H1 (cell line): ENCODE measurements around the gene UBE4B. TPM values are rescaled to one million over a fixed set of nuclear protein-coding genes. Genes with fewer than 3 reads are reported as not detected.

Experiments used
- CTCF ChIA-PET: fragments of 300-600 bp; sonication (Branson Sonifier 250); formaldehyde crosslinking; loops from one replicate; lab custom pipeline; 2021; ENCODE audit not compliant: partially characterized antibody; lab: Charles Lee
- POLR2A ChIA-PET: fragments of 300-600 bp; sonication (Branson Sonifier 250); formaldehyde crosslinking; loops from one replicate; lab custom pipeline; 2021; ENCODE audit warnings: inconsistent platforms; ENCODE audit not compliant: partially characterized antibody; lab: Charles Lee
- DNase-seq, 2 experiments: peaks; one replicate each; pipeline versions ENCODE4 v3.0.0 to v3.0.0-alpha.2; 2010 to 2022; ENCODE audit warnings: low spot score in 2 of 2, low read depth in 1 of 2, mixed read lengths in 1 of 2
- FAIRE-seq: peaks from 2 replicates; lab custom pipeline; 2011; peaks lifted over from hg19 to GRCh38; lab: Jason Lieb, UNC
- H2AFZ ChIP-seq: 2 replicates; pipeline ENCODE4 v1.8.1; 2012; ENCODE audit warnings: low read length, inconsistent platforms
- H2AK5ac ChIP-seq: 2 replicates; pipeline ENCODE4 v1.6.1; 2013; ENCODE audit warnings: low read depth, low read length
- H2BK120ac ChIP-seq: replicated peaks from 2 replicates; pipeline ENCODE3; 2013; ENCODE audit warnings: low read depth, low read length, inconsistent platforms
- H2BK12ac ChIP-seq: 2 replicates; pipeline ENCODE4 v1.6.1; 2013; ENCODE audit warnings: low read depth, low read length
- H2BK15ac ChIP-seq: 2 replicates; pipeline ENCODE4 v1.6.1; 2013; ENCODE audit warnings: low read length
- H2BK20ac ChIP-seq: 2 replicates; pipeline ENCODE4 v1.6.1; 2013; ENCODE audit warnings: low read length
- H2BK5ac ChIP-seq: 2 replicates; pipeline ENCODE4 v1.6.1; 2013; ENCODE audit warnings: low read depth, low read length
- H3K14ac ChIP-seq: 2 replicates; pipeline ENCODE4 v1.6.1; 2013; ENCODE audit warnings: inconsistent platforms; ENCODE audit not compliant: insufficient read length
- H3K18ac ChIP-seq: 2 replicates; pipeline ENCODE4 v1.6.1; 2013; ENCODE audit warnings: low read length; ENCODE audit errors: extremely low read depth
- H3K23ac ChIP-seq: 2 replicates; pipeline ENCODE4 v1.6.1; 2013; ENCODE audit warnings: inconsistent platforms; ENCODE audit not compliant: insufficient read length
- H3K23me2 ChIP-seq: 2 replicates; pipeline ENCODE4 v1.6.1; 2013; ENCODE audit warnings: low read depth, low read length
- H3K27ac ChIP-seq: 2 replicates; pipeline ENCODE4 v1.6.1; 2011; ENCODE audit warnings: low read depth, low read length, inconsistent platforms
- H3K27me3 ChIP-seq, 4 experiments: replicated peaks in 1 of 4; 1 replicate in 1 of 4; 2 replicates in 3 of 4; pipeline versions ENCODE4 v1.6.1 to v1.8.1; 2011 to 2013; ENCODE audit warnings: low read length in 3 of 4, mild to moderate bottlenecking in 3 of 4, inconsistent platforms in 2 of 4, mixed read lengths in 2 of 4, moderate library complexity in 1 of 4; ENCODE audit not compliant: control insufficient read depth in 3 of 4, insufficient read depth in 3 of 4; ENCODE audit errors: extremely low read depth in 1 of 4
- H3K36me3 ChIP-seq, 4 experiments: 2 replicates each; pipeline versions ENCODE4 v1.6.1 to v1.8.1; 2011 to 2013; ENCODE audit warnings: mild to moderate bottlenecking in 4 of 4, low read length in 3 of 4, moderate library complexity in 2 of 4, control low read depth in 1 of 4, inconsistent platforms in 1 of 4; ENCODE audit not compliant: insufficient read depth in 4 of 4, control insufficient read depth in 2 of 4
- H3K4ac ChIP-seq: replicated peaks from 2 replicates; pipeline ENCODE3; 2013; ENCODE audit warnings: low read length, low read depth, mixed read lengths, inconsistent platforms; ENCODE audit not compliant: insufficient read length
- H3K4me1 ChIP-seq, 4 experiments: replicated peaks in 1 of 4; 1 replicate in 1 of 4; 2 replicates in 3 of 4; pipeline versions ENCODE4 v1.6.1 to v1.8.1; 2011 to 2013; ENCODE audit warnings: low read length in 3 of 4, inconsistent platforms in 2 of 4, mixed read lengths in 1 of 4; ENCODE audit not compliant: insufficient read depth in 4 of 4, control insufficient read depth in 3 of 4
- H3K4me2 ChIP-seq, 2 experiments: 2 replicates each; pipeline versions ENCODE4 v1.6.1 to v1.8.1; 2011 to 2013; ENCODE audit warnings: low read depth in 2 of 2, low read length in 2 of 2, control low read depth in 1 of 2, inconsistent platforms in 1 of 2, mild to moderate bottlenecking in 1 of 2; ENCODE audit not compliant: insufficient read depth in 1 of 2
- H3K4me3 ChIP-seq, 4 experiments: fragments of 200-600, 300-600 bp in 1 of 4; sonication (generic), shearing (Covaris generic), sonication (Bioruptor Twin) in 1 of 4; 2 replicates each; pipeline versions ENCODE4 v1.5.1 to v1.8.1; 2011 to 2016; ENCODE audit warnings: low read length in 4 of 4, low read depth in 3 of 4, control low read depth in 2 of 4, inconsistent platforms in 2 of 4, mild to moderate bottlenecking in 2 of 4, mixed read lengths in 1 of 4, moderate library complexity in 1 of 4; ENCODE audit not compliant: insufficient read depth in 2 of 4; ENCODE audit errors: extremely low read depth in 1 of 4
- H3K56ac ChIP-seq: replicated peaks from 2 replicates; pipeline ENCODE3; 2013; ENCODE audit warnings: low read depth, mild to moderate bottlenecking, mixed read lengths, low read length, inconsistent platforms; ENCODE audit not compliant: insufficient read length
- H3K79me1 ChIP-seq: 2 replicates; pipeline ENCODE4 v1.6.1; 2013; ENCODE audit warnings: low read depth, low read length, control low read depth
- H3K79me2 ChIP-seq, 2 experiments: 2 replicates each; pipeline versions ENCODE4 v1.6.1 to v1.8.1; 2012 to 2013; ENCODE audit warnings: low read length in 2 of 2, mild to moderate bottlenecking in 2 of 2, inconsistent platforms in 1 of 2; ENCODE audit not compliant: insufficient read depth in 2 of 2, control insufficient read depth in 1 of 2
- H3K9ac ChIP-seq, 4 experiments: replicated peaks in 1 of 4; 1 replicate in 1 of 4; 2 replicates in 3 of 4; pipeline versions ENCODE4 v1.6.1 to v1.8.1; 2011 to 2013; ENCODE audit warnings: low read depth in 3 of 4, low read length in 3 of 4, control low read depth in 2 of 4, mild to moderate bottlenecking in 2 of 4, moderate library complexity in 2 of 4, inconsistent platforms in 1 of 4; ENCODE audit errors: extremely low read depth in 1 of 4
- H3K9me3 ChIP-seq, 2 experiments: 2 replicates each; pipeline versions ENCODE4 v1.6.1 to v1.8.1; 2012 to 2013; ENCODE audit warnings: mild to moderate bottlenecking in 2 of 2, moderate library complexity in 2 of 2, control low read depth in 1 of 2, inconsistent platforms in 1 of 2, low read depth in 1 of 2, low read length in 1 of 2, mixed read lengths in 1 of 2; ENCODE audit not compliant: insufficient read depth in 2 of 2
- H4K20me1 ChIP-seq, 2 experiments: replicated peaks in 1 of 2; 2 replicates each; pipeline versions ENCODE3 to v1.8.1; 2011 to 2013; ENCODE audit warnings: inconsistent platforms in 2 of 2, low read length in 2 of 2, mild to moderate bottlenecking in 1 of 2; ENCODE audit not compliant: insufficient read depth in 2 of 2, control insufficient read depth in 1 of 2
- H4K5ac ChIP-seq: 2 replicates; pipeline ENCODE4 v1.6.1; 2013; ENCODE audit warnings: low read length, low read depth, mixed read lengths, inconsistent platforms; ENCODE audit not compliant: insufficient read length
- H4K8ac ChIP-seq: 2 replicates; pipeline ENCODE4 v1.8.0; 2013; ENCODE audit warnings: mild to moderate bottlenecking, moderate library complexity, low read length, inconsistent platforms; ENCODE audit not compliant: insufficient read depth; ENCODE audit errors: extremely low read depth
- H4K91ac ChIP-seq: replicated peaks from 2 replicates; pipeline ENCODE3; 2013; ENCODE audit warnings: low read length, mixed read lengths, inconsistent platforms; ENCODE audit not compliant: insufficient read length
- KDM5A ChIP-seq: fragments of 200-600 bp; IDR thresholded peaks from 2 replicates; pipeline ENCODE4 v1.7.1; 2012; ENCODE audit warnings: mild to moderate bottlenecking, low read length, inconsistent platforms, mixed read lengths
- WGBS, 2 experiments: shearing (Covaris generic) in 1 of 2; methylation state at CpG; one replicate each; pipeline versions ENCODE4 v1.1.6 to v1.1.7; 2013 to 2015; ENCODE audit warnings: low lambda C conversion rate in 2 of 2, mixed read lengths in 2 of 2, inconsistent platforms in 1 of 2, low coverage in 1 of 2, missing lambda C conversion rate in 1 of 2; ENCODE audit not compliant: insufficient replicate concordance in 2 of 2, insufficient coverage in 1 of 2, insufficient read length in 1 of 2; ENCODE audit errors: extremely low coverage in 1 of 2, missing lambda C conversion rate in 1 of 2; 5-methylcytosine and 5-hydroxymethylcytosine counted together
- polyA plus RNA-seq, 7 experiments: library from polyadenylated mRNA; depleted of rRNA in 3 of 7; stranded (reverse) in 5 of 7; unstranded in 2 of 7; fragments of >200 nt in 5 of 7; fragments of 200-250 nt in 2 of 7; gene quantifications; 1 replicate in 5 of 7; 2 replicates in 1 of 7; 4 replicates in 1 of 7; pipeline versions ENCODE4 v1.2.1 to v1.2.3, GENCODE V29; 2011 to 2013; ENCODE audit warnings: missing spikeins in 2 of 7, mixed read lengths in 2 of 7
- total RNA-seq: library from RNA; stranded (reverse); fragmentation: NEBNext Ultra II Directional; extraction: Animal tissue kit (Norgen Biotek cat#: 25700); gene quantifications from 2 replicates; pipeline ENCODE4 v1.2.1, GENCODE V29; 2021

The UBE4B gene
- total and polyA plus RNA-seq, 2 of the 8 experiments (the other 6 are each of a cell fraction or from before 2014, with no cell fraction given), result 24.5 to 90.1 TPM

DNA sequence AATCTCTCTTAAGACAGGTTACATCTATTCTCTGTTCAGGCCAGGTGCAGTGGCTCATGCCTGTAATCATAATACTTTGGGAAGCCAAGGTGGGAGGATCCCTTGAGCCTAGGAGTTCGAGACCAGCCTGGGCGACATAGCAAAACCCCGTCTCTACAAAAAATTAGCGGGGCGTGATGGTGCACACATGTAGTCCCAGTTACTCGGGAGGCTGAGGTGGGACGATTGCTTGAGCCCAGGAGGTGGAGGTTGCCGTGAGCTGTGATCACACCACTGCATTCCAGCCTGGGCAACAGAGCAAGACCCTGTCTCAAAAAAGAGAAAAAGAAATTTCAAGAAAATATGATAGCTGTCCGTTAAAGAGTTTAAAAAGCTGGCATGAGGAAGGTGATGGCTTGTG is 43.0 kb downstream of the UBE4B start:
- Histone ChIP-seq H3K4me3 (no peak overlapping the region), H2AFZ (no peak overlapping the region), H4K91ac (no peak overlapping the region), H3K14ac (no peak overlapping the region), H3K23me2 (0 out of 2 replicates have a peak, but pooled peaks cover 1% of the 10 kb centered on the region), H3K4me2 (no peak overlapping the region), H3K36me3 (no peaks in the 10 kb centered on the region), H3K9me3 (no peaks in the 10 kb centered on the region), H4K20me1 (peaks cover 2 to 6% of the 10 kb centered on the region in 2 experiments), H2BK120ac (no peak overlapping the region), H3K18ac (no peak overlapping the region), H2AK5ac (no peak overlapping the region), H3K56ac (no peak overlapping the region), H2BK5ac (no peak overlapping the region), H4K8ac (no peak overlapping the region), H3K27me3 (no peaks in the 10 kb centered on the region), H3K9ac (no peak overlapping the region), H3K23ac (no peak overlapping the region), H2BK12ac (no peak overlapping the region), H3K4me1 (no peaks in the 10 kb centered on the region; a peak in 1 of 7 replicates), H3K79me2 (peaks cover 0 to 24% of the 10 kb centered on the region in 2 experiments; a peak in 3 of 4 replicates), H2BK20ac (no peak overlapping the region), H4K5ac (no peak overlapping the region), H3K4ac (no peak overlapping the region), H3K27ac (no peak overlapping the region), H3K79me1 (peaks cover 4% of the 10 kb centered on the region; the same call in 1 of the 2 replicates), H2BK15ac (no peak overlapping the region)
- WGBS, 2 experiments, result 96% methylated on average over 9 of the region's 9 CpGs; no CpG with 5 or more reads in 1 of the 2 experiments
- FAIRE-seq (no peak), DNase-seq (no peak)
- CTCF ChIA-PET, result no interaction called here
- TF ChIP-seq KDM5A, result no peak
- POLR2A ChIA-PET, result interaction anchor here (1.2 kb wide), 1 partner anchor 9 kb away, joined by 4 read pairs; no protein-coding TSS in a partner anchor
